Measurements from ENCODE around the gene ANTXR2. TPM values are rescaled to one million over a fixed set of nuclear protein-coding genes. Genes with fewer than 3 reads are reported as not detected.

The ANTXR2 gene
- total and polyA plus RNA-seq, 9 of the 15 experiments (the other 6 are each of a cell fraction or from before 2014, with no cell fraction given) = 10.1 to 83.8 (median 60.3) TPM

DNA sequence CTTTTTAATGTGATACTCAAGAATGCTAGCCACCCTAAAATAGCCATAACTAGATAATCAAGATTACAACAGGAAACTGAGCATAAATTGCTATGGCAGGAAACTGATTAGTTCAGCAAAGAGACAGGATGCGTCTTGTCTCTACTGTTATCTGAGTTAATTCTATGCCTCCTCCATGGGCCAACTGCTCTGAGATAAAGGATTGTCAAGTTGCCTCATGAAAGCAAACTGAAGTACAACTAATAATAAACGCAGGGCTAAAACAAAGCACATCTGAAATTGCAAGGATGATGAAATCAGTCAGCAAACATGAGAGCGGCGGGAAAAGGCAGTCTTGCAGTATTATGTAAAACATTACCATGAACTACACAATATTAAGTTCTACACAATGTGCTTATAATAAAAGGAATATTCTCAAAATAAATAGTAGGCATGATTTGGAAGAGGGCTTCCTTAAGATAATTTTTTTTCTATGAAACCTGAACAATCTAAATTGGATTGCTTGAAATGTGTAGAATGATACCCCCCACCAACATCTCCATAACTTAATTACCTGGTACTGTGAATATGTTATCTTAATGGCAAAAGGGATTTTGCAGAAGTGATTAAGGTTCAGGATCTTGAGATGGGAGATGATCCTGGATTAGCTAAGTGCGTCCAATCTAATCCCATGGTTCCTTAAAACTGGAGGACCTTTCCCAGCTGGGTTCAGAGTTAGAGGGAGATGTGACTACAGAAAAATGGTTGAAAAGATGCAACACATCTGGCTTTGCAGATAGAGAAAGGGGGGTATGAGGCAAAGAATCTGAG lies 65.9 kb downstream of the ANTXR2 start (continued):
- TF ChIP-seq, protein P1, sequence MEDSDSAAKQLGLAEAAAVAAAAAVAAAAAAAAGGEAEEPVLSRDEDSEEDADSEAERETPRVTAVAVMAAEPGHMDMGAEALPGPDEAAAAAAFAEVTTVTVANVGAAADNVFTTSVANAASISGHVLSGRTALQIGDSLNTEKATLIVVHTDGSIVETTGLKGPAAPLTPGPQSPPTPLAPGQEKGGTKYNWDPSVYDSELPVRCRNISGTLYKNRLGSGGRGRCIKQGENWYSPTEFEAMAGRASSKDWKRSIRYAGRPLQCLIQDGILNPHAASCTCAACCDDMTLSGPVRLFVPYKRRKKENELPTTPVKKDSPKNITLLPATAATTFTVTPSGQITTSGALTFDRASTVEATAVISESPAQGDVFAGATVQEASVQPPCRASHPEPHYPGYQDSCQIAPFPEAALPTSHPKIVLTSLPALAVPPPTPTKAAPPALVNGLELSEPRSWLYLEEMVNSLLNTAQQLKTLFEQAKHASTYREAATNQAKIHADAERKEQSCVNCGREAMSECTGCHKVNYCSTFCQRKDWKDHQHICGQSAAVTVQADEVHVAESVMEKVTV (CRISPR knock-in tag; IDR thresholded peaks at IDR 0.05) = peak; percentile 27; the same call in 1 of the 2 replicates
- TF ChIP-seq NR2C1 (IDR thresholded peaks at IDR 0.05) = no peak
- TF ChIP-seq NR2C1 (tag; IDR thresholded peaks at IDR 0.05) = peak; percentile 22; the same call in 1 of the 2 replicates
- TF ChIP-seq CXXC5 (CRISPR knock-in tag; IDR thresholded peaks at IDR 0.05) = peak; percentile 82
- TF ChIP-seq HDAC3 (IDR thresholded peaks at IDR 0.05; ENCODE audit: borderline replicate concordance, partially characterized antibody) = peak; percentile 89
- TF ChIP-seq, protein P2, sequence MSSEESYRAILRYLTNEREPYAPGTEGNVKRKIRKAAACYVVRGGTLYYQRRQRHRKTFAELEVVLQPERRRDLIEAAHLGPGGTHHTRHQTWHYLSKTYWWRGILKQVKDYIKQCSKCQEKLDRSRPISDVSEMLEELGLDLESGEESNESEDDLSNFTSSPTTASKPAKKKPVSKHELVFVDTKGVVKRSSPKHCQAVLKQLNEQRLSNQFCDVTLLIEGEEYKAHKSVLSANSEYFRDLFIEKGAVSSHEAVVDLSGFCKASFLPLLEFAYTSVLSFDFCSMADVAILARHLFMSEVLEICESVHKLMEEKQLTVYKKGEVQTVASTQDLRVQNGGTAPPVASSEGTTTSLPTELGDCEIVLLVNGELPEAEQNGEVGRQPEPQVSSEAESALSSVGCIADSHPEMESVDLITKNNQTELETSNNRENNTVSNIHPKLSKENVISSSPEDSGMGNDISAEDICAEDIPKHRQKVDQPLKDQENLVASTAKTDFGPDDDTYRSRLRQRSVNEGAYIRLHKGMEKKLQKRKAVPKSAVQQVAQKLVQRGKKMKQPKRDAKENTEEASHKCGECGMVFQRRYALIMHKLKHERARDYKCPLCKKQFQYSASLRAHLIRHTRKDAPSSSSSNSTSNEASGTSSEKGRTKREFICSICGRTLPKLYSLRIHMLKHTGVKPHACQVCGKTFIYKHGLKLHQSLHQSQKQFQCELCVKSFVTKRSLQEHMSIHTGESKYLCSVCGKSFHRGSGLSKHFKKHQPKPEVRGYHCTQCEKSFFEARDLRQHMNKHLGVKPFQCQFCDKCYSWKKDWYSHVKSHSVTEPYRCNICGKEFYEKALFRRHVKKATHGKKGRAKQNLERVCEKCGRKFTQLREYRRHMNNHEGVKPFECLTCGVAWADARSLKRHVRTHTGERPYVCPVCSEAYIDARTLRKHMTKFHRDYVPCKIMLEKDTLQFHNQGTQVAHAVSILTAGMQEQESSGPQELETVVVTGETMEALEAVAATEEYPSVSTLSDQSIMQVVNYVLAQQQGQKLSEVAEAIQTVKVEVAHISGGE (CRISPR knock-in tag; IDR thresholded peaks at IDR 0.05) = no peak
- TF ChIP-seq, protein P3, sequence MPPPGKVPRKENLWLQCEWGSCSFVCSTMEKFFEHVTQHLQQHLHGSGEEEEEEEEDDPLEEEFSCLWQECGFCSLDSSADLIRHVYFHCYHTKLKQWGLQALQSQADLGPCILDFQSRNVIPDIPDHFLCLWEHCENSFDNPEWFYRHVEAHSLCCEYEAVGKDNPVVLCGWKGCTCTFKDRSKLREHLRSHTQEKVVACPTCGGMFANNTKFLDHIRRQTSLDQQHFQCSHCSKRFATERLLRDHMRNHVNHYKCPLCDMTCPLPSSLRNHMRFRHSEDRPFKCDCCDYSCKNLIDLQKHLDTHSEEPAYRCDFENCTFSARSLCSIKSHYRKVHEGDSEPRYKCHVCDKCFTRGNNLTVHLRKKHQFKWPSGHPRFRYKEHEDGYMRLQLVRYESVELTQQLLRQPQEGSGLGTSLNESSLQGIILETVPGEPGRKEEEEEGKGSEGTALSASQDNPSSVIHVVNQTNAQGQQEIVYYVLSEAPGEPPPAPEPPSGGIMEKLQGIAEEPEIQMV (tag; conservative IDR thresholded peaks at IDR 0.05; ENCODE audit: low read depth) = no peak
- no peak for TF ChIP-seq SRSF7 (optimal IDR thresholded peaks at IDR 0.05; ENCODE audit: low read depth, low read length)
- TF ChIP-seq, protein P4, sequence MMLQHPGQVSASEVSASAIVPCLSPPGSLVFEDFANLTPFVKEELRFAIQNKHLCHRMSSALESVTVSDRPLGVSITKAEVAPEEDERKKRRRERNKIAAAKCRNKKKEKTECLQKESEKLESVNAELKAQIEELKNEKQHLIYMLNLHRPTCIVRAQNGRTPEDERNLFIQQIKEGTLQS (IDR thresholded peaks at IDR 0.05) = peak; percentile 97
- TF ChIP-seq, protein P4 (CRISPR knock-in tag; conservative IDR thresholded peaks at IDR 0.05) = no peak
- peak; percentile 44 for TF ChIP-seq TAF9B (IDR thresholded peaks at IDR 0.05; ENCODE audit: partially characterized antibody)
- TF ChIP-seq ZNF589 (CRISPR knock-in tag; IDR thresholded peaks at IDR 0.05; ENCODE audit: low read depth) = peak; percentile 88
- TF ChIP-seq POU5F1 (IDR thresholded peaks at IDR 0.05; ENCODE audit: borderline replicate concordance, low read depth, low read length, partially characterized antibody) = peak; percentile 13
- peak; percentile 44; the same call in 1 of the 2 replicates for TF ChIP-seq CREB1 (IDR thresholded peaks at IDR 0.05)
- TF ChIP-seq CREB1 (CRISPR knock-in tag; IDR thresholded peaks at IDR 0.05) = no peak
- TF ChIP-seq ATF1 (CRISPR knock-in tag; IDR thresholded peaks at IDR 0.05) = no peak
- TF ChIP-seq ATF1 (tag; IDR thresholded peaks at IDR 0.05) = peak; percentile 33; the same call in 1 of the 2 replicates
- TF ChIP-seq DIDO1 (tag; IDR thresholded peaks at IDR 0.05; ENCODE audit: low read depth) = no peak
- TF ChIP-seq C11orf30 (IDR thresholded peaks at IDR 0.05; ENCODE audit: low read depth) = peak; percentile 50
- TF ChIP-seq TEAD1 (CRISPR knock-in tag; IDR thresholded peaks at IDR 0.05) = peak in 1 of 2 experiments; percentile 74; a peak in 2 of 4 replicates

Measured in K562 (cell line).